Large intestine (tissue), 1 donor: ENCODE measurements around the gene NUDT17. TPM values are rescaled to one million over a fixed set of nuclear protein-coding genes. Genes with fewer than 3 reads are reported as not detected.

Experiments used
- polyA plus RNA-seq: library from polyadenylated mRNA; unstranded; fragments of 120-200 nt; gene quantifications from one replicate; pipeline ENCODE4 v1.2.1, GENCODE V29; 2013

Gene NUDT17
- polyA plus RNA-seq, 1 donor = 5.1 TPM

Other genes with a start within 250 kb of the NUDT17 start
- 46.0 TPM for gene GPR89A, start 237.6 kb upstream of the NUDT17 start, polyA plus RNA-seq
- gene PDZK1, start 138.3 kb upstream of the NUDT17 start, polyA plus RNA-seq = 62.3 TPM
- gene CD160, start 126.1 kb upstream of the NUDT17 start, polyA plus RNA-seq = 2.6 TPM
- 14.7 TPM for gene RNF115, start 21.5 kb upstream of the NUDT17 start, polyA plus RNA-seq
- 26.1 TPM for gene POLR3C, start 21.4 kb upstream of the NUDT17 start, polyA plus RNA-seq
- gene PIAS3, start 13.5 kb downstream of the NUDT17 start, polyA plus RNA-seq = 25.6 TPM
- 0.93 TPM for gene ANKRD35, start 40.2 kb downstream of the NUDT17 start, polyA plus RNA-seq
- gene ITGA10, start 64.4 kb downstream of the NUDT17 start, polyA plus RNA-seq = 1.1 TPM
- gene PEX11B, start 73.1 kb downstream of the NUDT17 start, polyA plus RNA-seq = 33.6 TPM
- gene RBM8A, start 81.9 kb downstream of the NUDT17 start, polyA plus RNA-seq = 122 TPM
- gene LIX1L, start 112.4 kb downstream of the NUDT17 start, polyA plus RNA-seq = 12.0 TPM
- 0.79 TPM for gene ANKRD34A, start 118.9 kb downstream of the NUDT17 start, polyA plus RNA-seq
- gene POLR3GL, start 119.1 kb downstream of the NUDT17 start, polyA plus RNA-seq = 29.6 TPM
- gene TXNIP, start 150.9 kb downstream of the NUDT17 start, polyA plus RNA-seq = 607 TPM
- gene HJV, start 176.1 kb downstream of the NUDT17 start, polyA plus RNA-seq = 0.46 TPM